GM21367 (cell line): ENCODE measurements around the gene TANGO6.

Experiments used
- ATAC-seq: cut with Tn5 transposase; IDR thresholded peaks from one replicate; pipeline ENCODE4 v1.9.1; 2021; ENCODE audit not compliant: unreplicated experiment

Gene TANGO6

DNA sequence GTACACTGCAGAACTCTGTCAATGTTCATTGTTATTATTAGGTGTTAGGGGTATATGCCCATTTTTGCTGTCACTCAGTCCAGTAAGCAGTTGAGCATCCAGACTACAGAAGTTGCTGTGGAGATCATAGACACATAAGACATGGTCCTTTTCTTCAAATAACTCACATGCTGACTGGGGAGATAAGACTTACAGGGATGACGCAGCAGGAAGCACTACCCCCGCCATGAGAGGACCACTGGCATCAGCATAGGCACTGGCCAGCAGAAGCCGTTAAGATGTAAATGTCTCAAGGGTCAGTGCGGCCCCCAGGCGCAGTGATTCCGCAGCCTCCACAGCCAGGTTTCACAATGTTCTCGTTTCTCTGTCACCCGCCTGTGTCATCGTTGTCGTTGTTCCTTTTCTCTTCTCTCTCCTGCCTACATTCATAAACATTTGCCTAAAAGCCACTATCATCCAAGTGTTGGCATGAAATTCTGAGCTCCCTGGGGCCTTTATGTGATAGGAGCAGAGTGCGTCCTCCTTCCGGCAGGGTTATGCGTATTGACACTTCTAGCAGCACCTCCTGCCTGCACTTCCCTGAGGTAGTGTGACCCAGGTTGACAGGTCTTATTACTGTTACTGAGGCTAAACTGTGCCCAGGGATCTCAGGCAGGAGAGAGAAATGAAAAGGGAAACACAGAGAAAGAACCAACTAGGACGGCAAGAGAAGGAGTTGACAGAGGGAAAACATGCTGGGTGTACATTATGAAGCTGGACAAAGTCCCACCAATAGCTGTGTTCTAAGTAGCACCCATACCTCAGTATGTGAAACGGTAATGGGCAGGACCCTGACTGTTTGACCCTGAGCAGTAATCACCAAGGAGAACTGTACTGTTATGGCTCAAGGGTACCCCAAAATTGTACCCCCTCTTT lies 17.9 kb downstream of the TANGO6 start:
- ATAC-seq, result no peak

DNA sequence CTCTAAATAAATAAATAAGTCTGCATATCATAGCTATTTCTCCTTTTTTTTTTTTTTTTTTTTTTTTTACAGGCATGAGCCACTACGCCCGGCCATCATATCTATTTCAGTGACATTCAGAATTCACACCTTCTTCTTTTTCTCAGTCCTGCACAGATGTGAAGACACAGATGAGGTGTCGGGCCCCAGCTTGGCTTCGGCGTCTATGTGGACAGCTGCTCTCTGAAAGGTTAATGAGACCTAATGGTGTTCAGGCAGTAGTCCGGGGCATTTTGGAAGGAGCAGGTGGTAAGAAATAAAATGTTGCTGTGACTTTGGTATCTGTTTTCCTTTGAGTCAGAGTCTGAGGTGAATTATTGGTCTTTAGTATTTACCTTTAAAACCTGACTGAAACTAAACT lies 23.6 kb downstream of the TANGO6 start:
- no peak for ATAC-seq

- no peak for ATAC-seq
Observed at GRCh38 chr16:68869492-68870088, 26.3 kb downstream of the TANGO6 start.

GRCh38 chr16:68873635-68874471 lies 30.5 kb downstream of the TANGO6 start:
- no peak for ATAC-seq

GRCh38 chr16:68875871-68876270 lies 32.5 kb downstream of the TANGO6 start:
- no peak for ATAC-seq

DNA sequence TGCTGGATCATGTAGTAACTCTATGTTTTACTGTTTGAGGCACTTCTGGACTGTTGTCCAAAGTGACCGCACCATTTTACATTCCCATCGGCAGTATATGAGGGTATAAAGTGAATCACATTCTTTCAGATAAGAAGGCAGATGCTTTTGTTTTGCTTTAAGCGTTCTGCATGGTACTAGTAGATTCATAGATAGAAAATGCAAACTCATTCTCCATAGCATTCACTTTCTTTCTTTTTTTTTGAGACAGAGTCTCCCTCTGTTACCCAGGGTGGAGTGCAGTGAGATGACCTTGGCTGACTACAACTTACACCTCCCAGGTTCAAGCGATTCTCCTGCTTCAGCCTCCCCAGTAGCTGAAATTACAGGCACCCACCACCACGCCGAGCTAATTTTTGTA lies 40.4 kb downstream of the TANGO6 start:
- no peak for ATAC-seq

GRCh38 chr16:68884401-68884800 lies 41.1 kb downstream of the TANGO6 start:
- ATAC-seq, result no peak

DNA sequence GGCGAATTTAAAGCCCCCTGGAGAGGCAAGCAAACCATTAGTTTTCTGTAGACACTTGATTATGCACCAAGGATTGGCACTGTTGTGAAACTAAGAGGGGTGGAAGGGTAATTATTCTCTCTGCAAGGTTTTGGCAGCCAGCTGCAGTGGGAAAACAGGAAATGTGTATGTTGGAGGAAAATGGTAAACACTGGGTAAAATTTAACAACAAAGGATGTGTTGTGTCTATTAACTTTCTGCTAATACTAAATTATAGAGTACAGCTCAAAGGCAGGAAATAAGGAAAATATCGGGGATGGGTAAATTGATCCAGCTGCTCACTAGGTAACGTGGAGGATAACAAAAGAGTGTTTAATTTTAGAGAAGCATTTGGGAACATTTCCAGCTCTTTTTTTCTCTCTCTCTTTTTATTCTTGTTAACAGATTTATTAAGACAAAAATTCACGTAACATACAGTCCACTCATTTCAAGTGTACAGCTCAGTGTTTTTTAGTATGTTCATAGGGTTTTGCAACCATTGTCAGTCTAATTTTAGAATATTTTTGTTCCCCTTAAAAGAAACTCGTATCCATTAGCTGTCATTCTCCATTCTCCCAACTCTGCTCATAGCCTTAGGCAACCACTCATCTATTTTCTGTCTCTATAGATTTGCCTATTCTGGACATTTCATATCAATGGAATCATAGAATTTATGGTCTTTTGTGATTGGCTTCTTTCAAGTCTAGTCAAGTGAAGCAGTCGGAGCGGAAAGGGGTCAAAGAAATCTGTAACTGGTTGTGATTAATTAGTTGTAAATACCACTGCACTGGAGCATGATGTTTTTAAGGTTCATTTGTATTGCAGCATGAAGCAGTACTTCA lies 41.8 kb downstream of the TANGO6 start:
- no peak for ATAC-seq

DNA sequence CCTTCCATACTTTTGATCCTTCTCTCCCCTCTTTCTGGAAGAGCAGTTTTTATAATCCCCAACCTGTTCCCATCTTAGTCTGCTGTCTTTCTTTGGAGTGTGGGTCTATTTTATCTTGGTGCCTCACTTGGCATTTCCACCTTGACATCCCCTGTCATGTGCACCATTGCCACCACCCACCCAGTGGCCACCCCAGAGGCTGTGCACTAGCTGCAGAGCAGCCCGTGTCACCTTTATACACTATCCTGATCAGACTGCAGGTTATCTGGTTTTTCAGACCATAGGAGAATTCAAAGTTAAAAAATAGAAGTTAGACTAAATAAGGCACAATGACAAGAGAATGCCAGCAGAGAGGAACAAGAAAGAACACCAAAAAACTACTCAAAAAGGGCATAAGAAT lies 43.8 kb downstream of the TANGO6 start:
- ATAC-seq, result no peak

- ATAC-seq, result no peak
Observed at GRCh38 chr16:68889508-68890150, 46.3 kb downstream of the TANGO6 start.

DNA sequence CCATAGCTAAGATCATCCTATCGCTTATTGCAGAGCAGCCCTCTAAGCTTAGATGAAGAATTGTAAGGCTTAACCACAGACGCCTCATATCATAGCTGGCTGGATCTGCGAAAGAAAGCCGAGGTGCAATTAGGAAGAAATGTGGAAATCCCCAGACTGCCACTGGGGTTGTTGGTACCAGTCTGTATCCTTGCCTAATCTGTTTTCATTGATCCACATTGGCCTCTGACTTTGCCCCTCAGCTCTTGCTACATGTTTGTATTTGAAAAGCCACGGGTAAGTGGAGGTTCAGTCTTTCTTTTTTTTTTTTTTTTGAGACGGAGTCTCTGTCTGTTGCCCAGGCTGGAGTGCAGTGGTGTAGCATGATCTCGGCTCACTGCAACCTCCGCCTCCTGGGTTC lies 48.9 kb downstream of the TANGO6 start:
- ATAC-seq, result no peak

GRCh38 chr16:68892898-68893297 lies 49.6 kb downstream of the TANGO6 start:
- no peak for ATAC-seq

GRCh38 chr16:68893710-68894705 lies 50.7 kb downstream of the TANGO6 start:
- no peak for ATAC-seq

- no peak for ATAC-seq
Observed at GRCh38 chr16:68894714-68895113, 51.4 kb downstream of the TANGO6 start.

DNA sequence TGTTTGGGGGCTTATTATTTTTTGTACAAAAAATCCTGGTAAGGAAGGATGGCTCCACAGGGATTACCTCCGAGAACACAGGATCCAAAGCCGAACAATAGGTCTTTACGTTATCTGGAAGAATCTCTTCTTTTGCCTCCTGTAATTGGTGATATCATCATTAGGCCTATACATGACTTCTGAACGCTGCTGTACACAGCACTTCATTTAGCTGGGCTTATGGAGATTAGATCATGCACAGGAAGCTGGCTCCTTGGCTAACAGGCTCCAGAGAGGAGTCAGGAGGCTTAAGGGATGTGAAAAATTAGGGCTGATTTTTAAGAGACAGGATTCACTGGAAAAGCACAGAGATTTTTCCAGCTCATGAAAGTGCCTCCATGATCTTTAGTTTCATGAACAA lies 54.7 kb downstream of the TANGO6 start:
- ATAC-seq, result no peak

GRCh38 chr16:68900009-68900408 lies 56.7 kb downstream of the TANGO6 start:
- ATAC-seq, result no peak

- ATAC-seq, result no peak
Observed at GRCh38 chr16:68902003-68902968, 59.0 kb downstream of the TANGO6 start.

GRCh38 chr16:68902969-68903345 lies 59.6 kb downstream of the TANGO6 start:
- ATAC-seq, result no peak
